Measurements from ENCODE around the gene TNS3.

DNA sequence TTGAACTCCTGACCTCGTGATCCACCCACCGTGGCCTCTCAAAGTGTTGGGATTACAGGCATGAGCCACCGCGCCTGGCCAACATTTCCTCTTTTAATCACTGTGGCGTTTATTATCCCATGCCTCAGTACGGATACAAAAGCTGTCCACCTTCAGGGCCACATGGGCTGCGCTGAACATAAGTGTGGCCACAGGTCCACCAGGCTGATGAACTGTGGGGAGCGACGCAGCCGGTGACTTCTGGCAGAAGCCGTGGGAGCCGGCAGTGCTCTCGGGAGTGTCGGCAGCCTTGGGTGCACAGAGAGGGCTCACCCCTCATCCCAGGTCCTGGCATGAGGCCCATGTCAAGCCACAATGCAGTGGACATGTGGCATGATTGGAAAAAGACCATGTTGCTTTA is 223.6 kb downstream of the TNS3 start:
- TF ChIP-seq POLR2A (IDR thresholded peaks at IDR 0.05; ENCODE audit: low read length), result no peak
- TF ChIP-seq GATA1 (IDR thresholded peaks at IDR 0.05; ENCODE audit: low read depth, low read length), result no peak
